Kidney epithelial cell (primary cell): Measurements from ENCODE around the gene SLC37A2. TPM values are rescaled to one million over a fixed set of nuclear protein-coding genes. Genes with fewer than 3 reads are reported as not detected.

ENCODE experiments used
- DNase-seq: peaks from one replicate; pipeline ENCODE4 v3.0.0-alpha.2; 2010; ENCODE audit warnings: low read depth
- H3K27me3 ChIP-seq: 2 replicates; pipeline ENCODE4 v1.6.0; 2011; ENCODE audit warnings: low read length; ENCODE audit not compliant: control insufficient read depth, insufficient read depth
- H3K36me3 ChIP-seq: 2 replicates; pipeline ENCODE4 v1.5.1; 2011; ENCODE audit warnings: low read length; ENCODE audit not compliant: control insufficient read depth, insufficient read depth
- H3K4me3 ChIP-seq: 2 replicates; pipeline ENCODE4 v1.5.1; 2011; ENCODE audit warnings: low read depth, mild to moderate bottlenecking, control low read depth, low read length
- total RNA-seq: library from RNA; depleted of rRNA; stranded (reverse); fragments of >200 nt; gene quantifications from 2 replicates; pipeline ENCODE4 v1.2.3, GENCODE V29; 2015
- TF ChIP-seq, protein P1 (sequence below): IDR thresholded peaks from 2 replicates; pipeline ENCODE4 v1.5.1; 2011; ENCODE audit warnings: mild to moderate bottlenecking, moderate library complexity, low read length, control low read depth, inconsistent platforms; ENCODE audit not compliant: insufficient read depth, poor library complexity, severe bottlenecking

The SLC37A2 gene
- total RNA-seq, 1 donor from 2014 or later, result 1.8 TPM

DNA sequence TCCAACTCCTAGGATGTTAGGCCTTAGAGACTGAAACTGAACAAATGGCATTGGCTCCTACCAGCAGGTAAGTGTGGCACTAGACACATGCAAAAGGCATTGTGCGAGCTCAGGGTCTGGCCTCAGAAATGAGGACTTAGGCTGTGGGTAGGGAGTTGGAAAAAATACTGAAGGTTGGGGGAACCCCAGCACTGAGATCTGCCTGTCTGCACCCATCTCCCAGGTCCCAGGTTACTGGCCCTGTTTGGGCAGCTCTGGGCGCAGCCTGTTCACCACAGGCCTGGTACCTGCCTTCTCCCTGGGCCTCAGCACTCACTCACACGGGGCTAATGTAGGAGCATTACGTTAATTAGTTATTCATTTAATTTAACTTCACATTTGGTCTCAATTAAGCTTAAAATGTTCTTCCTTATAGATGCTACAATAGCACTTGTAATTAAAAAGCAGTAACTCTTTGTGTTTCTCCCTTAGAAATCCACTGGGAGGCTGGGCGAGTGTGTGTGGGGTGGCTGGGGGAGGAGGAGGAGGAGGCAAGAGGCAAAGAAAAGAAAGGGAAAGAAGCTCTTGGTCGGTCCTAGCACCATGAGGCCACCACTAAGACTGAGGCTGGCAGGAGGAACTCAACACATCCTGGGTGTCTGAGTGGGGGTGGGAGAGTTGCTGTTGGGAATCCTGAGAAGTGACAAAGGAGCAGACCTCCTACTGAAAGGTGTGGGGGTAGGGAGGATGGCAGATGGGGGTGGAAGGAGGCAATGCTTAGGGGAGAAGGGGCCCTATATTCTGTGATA is 29.0 kb downstream of the SLC37A2 start:
- DNase-seq, result no peak
- no peak overlapping the region for H3K4me3 ChIP-seq
- TF ChIP-seq, protein P1, sequence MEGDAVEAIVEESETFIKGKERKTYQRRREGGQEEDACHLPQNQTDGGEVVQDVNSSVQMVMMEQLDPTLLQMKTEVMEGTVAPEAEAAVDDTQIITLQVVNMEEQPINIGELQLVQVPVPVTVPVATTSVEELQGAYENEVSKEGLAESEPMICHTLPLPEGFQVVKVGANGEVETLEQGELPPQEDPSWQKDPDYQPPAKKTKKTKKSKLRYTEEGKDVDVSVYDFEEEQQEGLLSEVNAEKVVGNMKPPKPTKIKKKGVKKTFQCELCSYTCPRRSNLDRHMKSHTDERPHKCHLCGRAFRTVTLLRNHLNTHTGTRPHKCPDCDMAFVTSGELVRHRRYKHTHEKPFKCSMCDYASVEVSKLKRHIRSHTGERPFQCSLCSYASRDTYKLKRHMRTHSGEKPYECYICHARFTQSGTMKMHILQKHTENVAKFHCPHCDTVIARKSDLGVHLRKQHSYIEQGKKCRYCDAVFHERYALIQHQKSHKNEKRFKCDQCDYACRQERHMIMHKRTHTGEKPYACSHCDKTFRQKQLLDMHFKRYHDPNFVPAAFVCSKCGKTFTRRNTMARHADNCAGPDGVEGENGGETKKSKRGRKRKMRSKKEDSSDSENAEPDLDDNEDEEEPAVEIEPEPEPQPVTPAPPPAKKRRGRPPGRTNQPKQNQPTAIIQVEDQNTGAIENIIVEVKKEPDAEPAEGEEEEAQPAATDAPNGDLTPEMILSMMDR, result no peak
- H3K27me3 ChIP-seq, result no peaks in the 10 kb centered on the region
- H3K36me3 ChIP-seq, result no peaks in the 10 kb centered on the region

DNA sequence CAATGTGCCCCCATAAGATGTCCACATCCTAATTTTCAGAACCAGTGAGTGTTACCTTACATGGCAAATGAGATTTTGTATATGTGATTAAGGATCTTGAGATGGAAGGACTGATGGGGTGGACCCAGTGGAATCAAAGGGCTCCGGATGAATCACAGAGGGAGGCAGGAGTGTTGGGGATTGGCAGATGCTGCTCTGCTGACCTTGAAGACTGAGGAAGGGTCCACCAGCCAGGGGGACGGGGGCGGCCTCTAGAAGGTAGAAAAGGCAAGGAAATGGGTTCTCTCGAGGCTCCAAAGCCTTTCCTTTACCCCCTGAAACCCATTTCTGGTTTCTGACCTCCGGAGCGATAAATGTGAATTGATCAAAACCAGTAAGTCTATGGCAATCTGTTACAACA is 29.6 kb downstream of the SLC37A2 start:
- Histone ChIP-seq H3K27me3 (no peaks in the 10 kb centered on the region), H3K36me3 (no peaks in the 10 kb centered on the region), H3K4me3 (no peak overlapping the region)
- TF ChIP-seq, protein P1, result no peak
- DNase-seq, result no peak

DNA sequence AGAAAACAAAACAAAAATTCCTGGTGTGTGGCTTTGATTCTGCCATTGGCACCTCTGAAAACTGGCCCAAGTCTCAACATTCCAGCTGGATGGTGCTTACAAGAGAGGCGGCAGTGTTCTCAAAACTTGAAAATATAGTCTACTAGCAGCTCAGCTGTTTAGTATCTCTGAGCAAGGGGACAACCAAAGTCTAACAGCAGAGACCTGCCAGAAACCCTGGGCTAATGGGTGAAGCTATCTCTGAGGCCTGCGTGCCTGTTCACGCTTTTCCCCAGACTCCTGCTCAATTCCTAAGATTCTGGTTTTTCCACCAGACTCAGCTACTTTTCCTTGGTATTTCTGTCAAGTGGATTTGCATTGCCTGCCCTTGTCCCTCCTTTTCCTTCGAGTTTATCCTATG is 30.4 kb downstream of the SLC37A2 start:
- Histone ChIP-seq H3K4me3 (no peak overlapping the region), H3K36me3 (no peaks in the 10 kb centered on the region), H3K27me3 (no peaks in the 10 kb centered on the region)
- TF ChIP-seq, protein P1, result no peak
- DNase-seq, result no peak

DNA sequence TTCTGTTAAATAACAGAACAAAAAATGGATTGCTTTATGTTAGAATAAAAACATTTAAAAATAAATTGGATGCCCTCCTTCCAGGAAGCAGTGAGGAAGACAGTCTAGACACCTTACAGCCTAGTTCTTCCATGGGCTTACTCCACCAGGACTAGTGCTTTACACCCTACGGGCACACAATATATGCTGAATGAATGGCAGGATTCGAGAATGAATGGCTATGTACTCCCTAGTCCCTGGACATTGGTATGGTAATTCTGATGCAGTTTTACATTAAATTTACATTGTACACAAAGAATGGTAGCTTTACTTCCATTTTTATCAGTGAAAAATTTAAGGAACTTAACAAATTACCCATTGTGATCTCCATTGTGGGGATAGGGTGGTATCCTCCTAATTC is 31.6 kb downstream of the SLC37A2 start:
- Histone ChIP-seq H3K27me3 (no peaks in the 10 kb centered on the region), H3K36me3 (no peaks in the 10 kb centered on the region), H3K4me3 (no peak overlapping the region)
- TF ChIP-seq, protein P1, result no peak
- no peak for DNase-seq

DNA sequence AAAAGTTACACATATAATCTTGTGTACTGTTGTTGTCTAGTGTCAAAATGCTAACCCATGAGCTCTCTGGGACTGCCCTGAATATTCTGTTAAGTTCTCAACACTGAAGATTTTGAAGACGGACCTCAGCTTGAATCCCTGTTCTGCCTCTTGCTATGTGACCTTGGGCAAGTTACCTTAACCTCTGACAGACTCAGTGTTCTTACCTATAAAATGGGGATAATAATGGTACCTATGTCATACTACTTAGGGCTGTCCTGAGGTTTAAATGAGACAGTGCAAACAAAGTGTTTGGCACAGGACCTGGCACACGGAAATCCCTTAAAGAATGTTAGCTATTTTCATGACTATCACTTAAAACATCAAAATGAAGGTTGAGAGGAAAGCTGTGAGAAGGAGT is 37.0 kb downstream of the SLC37A2 start:
- DNase-seq, result no peak
- Histone ChIP-seq H3K4me3 (no peak overlapping the region), H3K36me3 (no peaks in the 10 kb centered on the region), H3K27me3 (no peaks in the 10 kb centered on the region)
- TF ChIP-seq, protein P1, result no peak

DNA sequence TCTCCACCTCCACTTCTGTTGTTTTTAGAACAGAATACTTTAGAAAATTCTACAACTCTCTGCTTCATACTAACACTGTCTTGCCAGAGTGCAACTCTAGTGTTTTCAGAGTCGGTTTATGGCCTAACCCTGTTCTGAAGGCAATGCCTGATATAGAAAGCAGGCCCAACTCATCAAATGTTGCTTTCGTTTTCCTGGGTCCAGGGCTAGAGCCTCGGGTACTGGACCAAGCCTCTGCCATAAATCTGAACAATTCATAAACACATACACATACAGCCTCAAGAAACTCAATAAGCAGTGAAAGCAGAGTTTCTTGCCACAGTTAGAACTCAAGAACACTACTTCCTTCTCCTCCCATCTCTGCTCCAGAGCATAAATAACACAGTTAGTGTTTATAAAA is 38.5 kb downstream of the SLC37A2 start:
- Histone ChIP-seq H3K36me3 (no peaks in the 10 kb centered on the region), H3K4me3 (no peak overlapping the region), H3K27me3 (no peaks in the 10 kb centered on the region)
- no peak for DNase-seq
- TF ChIP-seq, protein P1, result no peak
